Measurements from ENCODE around the gene DBF4B.

GRCh38 chr17:44749076-44749979, 40.9 kb downstream of the DBF4B start:
- TF ChIP-seq EZH2 (IDR thresholded peaks at IDR 0.05; ENCODE audit: low read length, missing control alignments) (no peak), CTCF (conservative IDR thresholded peaks at IDR 0.05 in 1 of 2, IDR thresholded peaks at IDR 0.05 in 1 of 2; ENCODE audit: low read depth in 1 of 2, low read length in 2 of 2) (no peak)

Measured in fibroblast of lung (primary cell).